AG04450 (cell line): Measurements from ENCODE around the gene UHRF1. TPM values are rescaled to one million over a fixed set of nuclear protein-coding genes. Genes with fewer than 3 reads are reported as not detected.

Source experiments
- CTCF ChIA-PET: fragments of 300-600, 350-600 bp; formaldehyde crosslinking; extraction: SDS; loops from one replicate; lab custom pipeline; 2022; ENCODE audit warnings: antibody characterized with exemption, inconsistent platforms; lab: Charles Lee
- POLR2A ChIA-PET: fragments of 350-600 bp; formaldehyde crosslinking; extraction: SDS; loops from one replicate; lab custom pipeline; 2021; ENCODE audit warnings: antibody characterized with exemption, inconsistent platforms; lab: Yijun Ruan, JAX
- DNase-seq: peaks from one replicate; pipeline ENCODE4 v3.0.0-alpha.2; 2011; ENCODE audit warnings: low read depth, low spot score
- H3K27ac ChIP-seq: one replicate; pipeline ENCODE4 v1.5.1; 2012; ENCODE audit warnings: low read depth, low read length, control low read depth
- H3K27me3 ChIP-seq: one replicate; pipeline ENCODE4 v1.6.0; 2012; ENCODE audit warnings: low read length; ENCODE audit not compliant: control insufficient read depth, insufficient read depth
- H3K4me3 ChIP-seq: 2 replicates; pipeline ENCODE4 v1.5.1; 2011; ENCODE audit warnings: mild to moderate bottlenecking, low read depth, low read length, control low read depth
- H3K9me3 ChIP-seq: 2 replicates; pipeline ENCODE4 v1.5.1; 2012; ENCODE audit warnings: low read length; ENCODE audit not compliant: control insufficient read depth, insufficient read depth
- polyA plus RNA-seq: library from polyadenylated mRNA; depleted of rRNA; stranded (reverse); fragments of >200 nt; gene quantifications from 2 replicates; pipeline ENCODE4 v1.2.3, GENCODE V29; 2011
- TF ChIP-seq, protein P1 (sequence below): IDR thresholded peaks from 2 replicates; pipeline ENCODE4 v1.5.1; 2011; ENCODE audit warnings: low read depth, low read length, control low read depth, inconsistent platforms

UHRF1 gene
- polyA plus RNA-seq, 1 experiment: 6.1 TPM

DNA sequence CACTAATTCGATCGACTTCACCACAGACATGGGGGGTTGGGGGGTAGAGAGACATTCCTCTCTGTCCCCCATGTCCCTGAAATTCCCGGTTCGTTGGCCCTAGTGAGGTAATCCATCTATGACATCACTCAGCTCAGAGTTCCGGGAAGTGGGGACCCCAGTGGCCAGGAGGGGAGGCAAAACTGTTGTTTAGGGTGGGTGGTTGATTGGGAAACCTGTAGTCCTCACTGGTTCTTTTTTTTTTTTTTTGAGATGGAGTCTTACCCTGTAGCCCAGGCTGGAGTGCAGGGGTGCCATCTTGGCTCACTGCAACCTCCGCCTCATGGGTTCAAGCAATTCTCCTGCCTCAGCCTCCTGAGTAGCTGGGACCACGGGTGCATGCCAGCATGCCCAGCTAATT lies 6.5 kb upstream of the UHRF1 start, which contains the start of gene ARRDC5:
Gene ARRDC5 (minus strand): TSS at position 101 of the 400 bp plus-strand sequence. CDS start 71 bp downstream, at position 30.
- H3K4me3 ChIP-seq: no peak within 1 kb of the TSS
- DNase-seq: no peak
- no peaks in the 10 kb centered on the region for H3K27me3 ChIP-seq
- no peaks in the 10 kb centered on the region for H3K9me3 ChIP-seq
- TF ChIP-seq, protein P1, sequence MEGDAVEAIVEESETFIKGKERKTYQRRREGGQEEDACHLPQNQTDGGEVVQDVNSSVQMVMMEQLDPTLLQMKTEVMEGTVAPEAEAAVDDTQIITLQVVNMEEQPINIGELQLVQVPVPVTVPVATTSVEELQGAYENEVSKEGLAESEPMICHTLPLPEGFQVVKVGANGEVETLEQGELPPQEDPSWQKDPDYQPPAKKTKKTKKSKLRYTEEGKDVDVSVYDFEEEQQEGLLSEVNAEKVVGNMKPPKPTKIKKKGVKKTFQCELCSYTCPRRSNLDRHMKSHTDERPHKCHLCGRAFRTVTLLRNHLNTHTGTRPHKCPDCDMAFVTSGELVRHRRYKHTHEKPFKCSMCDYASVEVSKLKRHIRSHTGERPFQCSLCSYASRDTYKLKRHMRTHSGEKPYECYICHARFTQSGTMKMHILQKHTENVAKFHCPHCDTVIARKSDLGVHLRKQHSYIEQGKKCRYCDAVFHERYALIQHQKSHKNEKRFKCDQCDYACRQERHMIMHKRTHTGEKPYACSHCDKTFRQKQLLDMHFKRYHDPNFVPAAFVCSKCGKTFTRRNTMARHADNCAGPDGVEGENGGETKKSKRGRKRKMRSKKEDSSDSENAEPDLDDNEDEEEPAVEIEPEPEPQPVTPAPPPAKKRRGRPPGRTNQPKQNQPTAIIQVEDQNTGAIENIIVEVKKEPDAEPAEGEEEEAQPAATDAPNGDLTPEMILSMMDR: no peak
- CTCF ChIA-PET: no interaction called here
- no peak within 1 kb of the TSS for H3K27ac ChIP-seq
- POLR2A ChIA-PET: no interaction called here

DNA sequence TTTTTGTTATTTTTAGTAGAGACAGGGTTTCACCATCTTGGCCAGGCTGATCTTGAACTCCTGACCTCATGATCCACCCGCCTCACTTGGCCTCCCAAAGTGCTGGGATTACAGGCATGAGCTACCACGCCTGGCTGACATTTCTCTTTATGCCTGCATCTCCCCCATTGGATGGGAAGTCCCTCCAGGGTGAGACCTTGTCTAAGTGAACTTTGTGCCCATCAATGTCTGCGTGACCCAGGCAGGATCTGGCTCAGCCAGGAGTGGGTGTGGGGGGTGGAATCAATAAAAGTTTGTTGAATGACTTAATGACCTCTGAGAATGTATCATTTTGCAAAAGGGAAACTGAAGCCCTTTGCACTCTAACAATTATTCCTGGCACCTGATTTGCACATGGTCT lies 4.8 kb upstream of the UHRF1 start:
- POLR2A ChIA-PET: no interaction called here
- no peaks in the 10 kb centered on the region for H3K27me3 ChIP-seq

DNA sequence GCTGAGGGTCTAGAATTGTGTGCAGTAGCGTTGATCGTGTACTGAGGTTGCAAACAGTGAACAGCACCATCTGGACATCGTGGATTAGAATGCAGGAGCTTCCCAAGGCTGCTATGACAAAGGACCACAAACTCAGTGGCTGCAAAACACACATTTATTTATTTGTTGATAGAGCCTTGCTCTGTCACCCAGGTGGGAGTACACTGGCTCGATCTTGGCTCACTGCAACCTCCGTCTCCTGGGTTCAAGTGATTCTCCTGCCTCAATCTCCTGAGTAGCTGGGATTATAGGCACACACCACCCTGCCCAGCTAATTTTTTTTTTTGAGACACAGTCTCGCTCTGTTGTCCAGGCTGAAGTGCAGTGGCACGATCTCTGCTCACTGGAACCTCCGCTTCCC lies 2.3 kb upstream of the UHRF1 start:
- CTCF ChIA-PET: no interaction called here
- POLR2A ChIA-PET: no interaction called here
- TF ChIP-seq, protein P1: no peak
- Histone ChIP-seq H3K27me3 (no peaks in the 10 kb centered on the region), H3K9me3 (no peaks in the 10 kb centered on the region), H3K4me3 (no peak overlapping the region), H3K27ac (no peak overlapping the region)
- no peak for DNase-seq

More for the DNA sequence above, 4.8 kb upstream of the UHRF1 start:
- no peaks in the 10 kb centered on the region for H3K9me3 ChIP-seq
- H3K4me3 ChIP-seq: no peak overlapping the region
- CTCF ChIA-PET: interaction anchor here (1.0 kb wide), 1 partner anchor 31 kb away, joined by 3 read pairs; no protein-coding TSS in a partner anchor
- DNase-seq: no peak
- H3K27ac ChIP-seq: no peak overlapping the region
- TF ChIP-seq, protein P1: no peak

DNA sequence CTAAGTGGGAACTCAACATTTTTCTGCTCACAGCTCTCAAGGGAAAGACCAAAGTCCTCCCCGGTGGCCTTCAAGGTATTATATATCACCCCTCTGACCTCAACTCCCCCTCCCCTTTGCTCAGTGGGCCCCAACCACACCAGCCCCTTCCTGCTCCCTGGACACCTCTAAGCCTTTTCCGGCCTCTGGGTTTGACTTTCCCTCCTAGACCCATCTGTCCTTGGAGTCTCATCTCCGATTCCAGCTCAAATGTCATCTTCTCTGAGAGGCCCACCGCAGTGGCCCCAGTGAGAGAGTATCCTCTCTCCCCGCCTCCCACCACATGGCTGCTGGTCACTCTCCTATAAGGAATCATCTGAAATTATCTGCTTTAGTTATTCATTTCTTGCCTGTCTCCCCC lies 941 bp upstream of the UHRF1 start:
- CTCF ChIA-PET: no interaction called here

DNA sequence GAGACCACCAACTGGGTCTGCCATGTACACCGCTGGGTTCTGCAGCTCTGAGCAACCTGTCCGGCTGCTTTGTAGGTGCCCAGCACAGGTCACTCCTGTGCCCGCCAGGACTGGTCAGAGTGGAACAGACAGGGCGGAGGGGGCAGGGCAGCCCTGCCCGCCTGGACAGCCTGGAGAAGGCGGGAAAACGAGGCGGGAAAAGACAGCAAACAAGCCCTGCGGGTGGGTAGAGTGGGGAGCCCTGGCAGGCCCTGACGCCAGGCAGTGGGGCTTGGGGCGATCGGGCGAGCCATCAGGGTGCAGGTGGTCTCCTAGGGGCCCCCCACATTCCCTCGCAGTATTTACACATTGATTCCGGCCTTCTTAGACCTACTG lies 533 bp upstream of the UHRF1 start:
- H3K4me3 ChIP-seq: no peak overlapping the region; the same call in 1 of the 2 replicates
- no peak overlapping the region for H3K27ac ChIP-seq
- H3K9me3 ChIP-seq: no peaks in the 10 kb centered on the region
- TF ChIP-seq, protein P1: no peak
- ChIA-PET CTCF (no interaction called here), POLR2A (interaction anchor here (1.1 kb wide), 1 partner anchor 40 kb away, joined by 3 read pairs; no protein-coding TSS in a partner anchor)
- no peak for DNase-seq
- H3K27me3 ChIP-seq: no peaks in the 10 kb centered on the region

More for the DNA sequence above, 941 bp upstream of the UHRF1 start:
- Histone ChIP-seq H3K9me3 (no peaks in the 10 kb centered on the region), H3K27ac (no peak overlapping the region), H3K4me3 (no peak overlapping the region), H3K27me3 (no peaks in the 10 kb centered on the region)
- TF ChIP-seq, protein P1: no peak
- POLR2A ChIA-PET: no interaction called here
- no peak for DNase-seq
